Activated naive CD4-positive, alpha-beta T cell treated with anti-CD3 and anti-CD28 coated beads, Interleukin-2, amount 50 U/mL, for 24 hours (primary cell): ENCODE data around the gene PGAP1.
A peak's percentile ranks its signal among the peaks of the same experiment; 100 is the strongest.

Experiments used
- H3K27ac Mint-ChIP-seq: one replicate; pipeline ENCODE4 v1.8.0; 2021; ENCODE audit warnings: mild to moderate bottlenecking, mixed read lengths
- H3K27me3 Mint-ChIP-seq: one replicate; pipeline ENCODE4 v1.8.0; 2021; ENCODE audit warnings: mixed read lengths
- H3K36me3 Mint-ChIP-seq: one replicate; pipeline ENCODE4 v1.8.0; 2021; ENCODE audit warnings: mixed read lengths
- H3K4me1 Mint-ChIP-seq: one replicate; pipeline ENCODE4 v1.8.0; 2021; ENCODE audit warnings: mixed read lengths
- H3K4me3 Mint-ChIP-seq: one replicate; pipeline ENCODE4 v1.8.0; 2021; ENCODE audit warnings: mild to moderate bottlenecking, mixed read lengths
- H3K9me3 Mint-ChIP-seq: one replicate; pipeline ENCODE4 v1.8.0; 2021; ENCODE audit warnings: mixed read lengths

Gene PGAP1

GRCh38 chr2:196809260-196809659, 117.2 kb downstream of the PGAP1 start, which contains the start of gene C2orf66:
Gene C2orf66 (minus strand): TSS chr2:196809355. CDS start chr2:196809336, 19 bp downstream.
- Mint-ChIP-seq H3K4me1 (no peaks in the 10 kb centered on the region), H3K9me3 (peaks cover 5% of the 10 kb centered on the region), H3K27ac (no peak within 1 kb of the TSS), H3K4me3 (no peak within 1 kb of the TSS), H3K36me3 (peaks cover 4% of the 10 kb centered on the region), H3K27me3 (peaks cover 18% of the 10 kb centered on the region)

- peaks cover 5% of the 10 kb centered on the region for H3K9me3 Mint-ChIP-seq
- H3K36me3 Mint-ChIP-seq: peaks cover 4% of the 10 kb centered on the region
- no peak overlapping the region for H3K4me3 Mint-ChIP-seq
- H3K27me3 Mint-ChIP-seq: peaks cover 19% of the 10 kb centered on the region
- H3K4me1 Mint-ChIP-seq: no peaks in the 10 kb centered on the region
- H3K27ac Mint-ChIP-seq: no peak overlapping the region
These were observed 118.3 kb downstream of the PGAP1 start for GRCh38 chr2:196808083-196808665.

- no peak overlapping the region for H3K27ac Mint-ChIP-seq
- H3K4me1 Mint-ChIP-seq: peaks cover 20% of the 10 kb centered on the region
- H3K36me3 Mint-ChIP-seq: no peaks in the 10 kb centered on the region
- no peaks in the 10 kb centered on the region for H3K9me3 Mint-ChIP-seq
- no peak overlapping the region for H3K4me3 Mint-ChIP-seq
- peaks cover 3% of the 10 kb centered on the region for H3K27me3 Mint-ChIP-seq
These were observed 122.1 kb downstream of the PGAP1 start for GRCh38 chr2:196804381-196804780.

- Mint-ChIP-seq H3K27me3 (peaks cover 3% of the 10 kb centered on the region), H3K36me3 (no peaks in the 10 kb centered on the region), H3K4me3 (no peak overlapping the region), H3K9me3 (no peaks in the 10 kb centered on the region), H3K27ac (no peak overlapping the region), H3K4me1 (peaks cover 31% of the 10 kb centered on the region)
These were observed 124.1 kb downstream of the PGAP1 start for GRCh38 chr2:196802401-196802800.

GRCh38 chr2:196801674-196802261, 124.7 kb downstream of the PGAP1 start:
- peaks cover 2% of the 10 kb centered on the region for H3K27me3 Mint-ChIP-seq
- peaks cover 37% of the 10 kb centered on the region for H3K4me1 Mint-ChIP-seq
- H3K27ac Mint-ChIP-seq: peak overlapping the region; percentile 32
- no peak overlapping the region for H3K4me3 Mint-ChIP-seq
- H3K36me3 Mint-ChIP-seq: peaks cover 6% of the 10 kb centered on the region
- H3K9me3 Mint-ChIP-seq: no peaks in the 10 kb centered on the region

GRCh38 chr2:196798980-196799379, 127.5 kb downstream of the PGAP1 start:
- peaks cover 7% of the 10 kb centered on the region for H3K36me3 Mint-ChIP-seq
- peaks cover 2% of the 10 kb centered on the region for H3K27me3 Mint-ChIP-seq
- H3K9me3 Mint-ChIP-seq: no peaks in the 10 kb centered on the region
- peak overlapping the region; percentile 98 for H3K27ac Mint-ChIP-seq
- peaks cover 46% of the 10 kb centered on the region for H3K4me1 Mint-ChIP-seq
- peak overlapping the region; percentile 98 for H3K4me3 Mint-ChIP-seq

- peaks cover 18% of the 10 kb centered on the region for H3K36me3 Mint-ChIP-seq
- H3K4me3 Mint-ChIP-seq: no peak overlapping the region
- H3K4me1 Mint-ChIP-seq: peaks cover 30% of the 10 kb centered on the region
- H3K9me3 Mint-ChIP-seq: no peaks in the 10 kb centered on the region
- H3K27ac Mint-ChIP-seq: peak overlapping the region; percentile 77
- no peaks in the 10 kb centered on the region for H3K27me3 Mint-ChIP-seq
These were observed 133.6 kb downstream of the PGAP1 start for GRCh38 chr2:196792865-196793264.

- H3K27me3 Mint-ChIP-seq: no peaks in the 10 kb centered on the region
- H3K9me3 Mint-ChIP-seq: no peaks in the 10 kb centered on the region
- H3K36me3 Mint-ChIP-seq: peaks cover 25% of the 10 kb centered on the region
These were observed 142.9 kb downstream of the PGAP1 start for GRCh38 chr2:196783431-196784094.

More at GRCh38 chr2:196783431-196784094, 142.9 kb downstream of the PGAP1 start:
- H3K4me1 Mint-ChIP-seq: peaks cover 10% of the 10 kb centered on the region
- H3K27ac Mint-ChIP-seq: peak overlapping the region; percentile 78
- H3K4me3 Mint-ChIP-seq: peak overlapping the region; percentile 1
